Measurements from ENCODE around the gene OR13C2.
"Not testable (repeated sequence)": the region's sequence is repeated elsewhere in the genome, so short reads cannot be mapped to it uniquely, and the experiment has no call there.

DNA sequence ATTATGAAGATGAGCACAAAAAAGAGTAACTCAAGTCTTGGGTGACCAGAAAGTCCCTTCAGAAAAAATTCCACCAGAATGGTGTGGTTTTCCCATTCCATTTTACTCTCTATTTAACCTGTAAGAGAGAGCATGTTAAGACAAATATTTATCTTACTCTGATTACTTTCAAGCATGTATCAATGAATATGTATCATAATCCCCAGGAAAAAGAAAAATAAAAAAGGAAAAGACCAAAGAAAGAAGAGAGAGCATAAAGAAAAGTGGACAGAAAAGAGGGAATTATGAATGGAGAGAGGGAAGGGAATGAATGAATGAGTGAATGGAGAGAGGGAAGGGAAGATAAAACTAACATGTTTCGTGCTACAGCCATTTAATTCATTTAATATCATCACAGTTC is at the start of gene OR13C2:
- TF ChIP-seq POLR2AphosphoS5, POLR2A, EP300 (IDR thresholded peaks at IDR 0.05): not testable (repeated sequence)

Data from upper lobe of left lung (tissue), 4 donors.